Natural killer cell treated with Interleukin-12 subunit alpha and Interleukin-12 subunit beta and Interleukin-15 and Interleukin-18, amount 100 ng/mL, for 72 hours (primary cell): ENCODE data around the gene MTARC1. TPM values are rescaled to one million over a fixed set of nuclear protein-coding genes. Genes with fewer than 3 reads are reported as not detected.
A peak's percentile ranks its signal among the peaks of the same experiment; 100 is the strongest.

Experiments used
- ATAC-seq, 2 donors: fragments of 150-1000 bp; cut with Tn5 transposase in 1 of 2; sonication (Bioruptor Pico), chemical (Tn5 transposase) in 1 of 2; 2 replicates each; pipeline ENCODE4 v1.10.0; 2021
- DNase-seq: peaks from one replicate; pipeline ENCODE4 v3.0.0; 2022; ENCODE audit warnings: low spot score
- H3K27ac Mint-ChIP-seq, 2 donors: 1 replicate in 1 of 2; 2 replicates in 1 of 2; pipeline ENCODE4 v1.8.0; 2022; ENCODE audit warnings: mixed read lengths in 2 of 2, mild to moderate bottlenecking in 1 of 2, moderate library complexity in 1 of 2
- H3K27me3 Mint-ChIP-seq, 2 donors: 1 replicate in 1 of 2; 2 replicates in 1 of 2; pipeline ENCODE4 v1.8.0; 2022; ENCODE audit warnings: mixed read lengths in 2 of 2
- H3K36me3 Mint-ChIP-seq: one replicate; pipeline ENCODE4 v1.8.0; 2022; ENCODE audit warnings: mixed read lengths
- H3K4me1 Mint-ChIP-seq, 2 donors: 1 replicate in 1 of 2; 2 replicates in 1 of 2; pipeline ENCODE4 v1.8.0; 2022; ENCODE audit warnings: low read depth in 2 of 2, mixed read lengths in 2 of 2, mild to moderate bottlenecking in 1 of 2
- H3K4me3 Mint-ChIP-seq: one replicate; pipeline ENCODE4 v1.8.0; 2022; ENCODE audit warnings: mixed read lengths
- H3K9me3 Mint-ChIP-seq: 2 replicates; pipeline ENCODE4 v1.8.0; 2022; ENCODE audit warnings: mixed read lengths
- total RNA-seq, 2 donors: library from RNA; stranded (reverse); gene quantifications; one replicate each; pipeline ENCODE4 v1.2.3, GENCODE V29; 2022

The MTARC1 gene
- total RNA-seq, 2 donors from 2014 or later = 0.17 TPM; not detected in 1

DNA sequence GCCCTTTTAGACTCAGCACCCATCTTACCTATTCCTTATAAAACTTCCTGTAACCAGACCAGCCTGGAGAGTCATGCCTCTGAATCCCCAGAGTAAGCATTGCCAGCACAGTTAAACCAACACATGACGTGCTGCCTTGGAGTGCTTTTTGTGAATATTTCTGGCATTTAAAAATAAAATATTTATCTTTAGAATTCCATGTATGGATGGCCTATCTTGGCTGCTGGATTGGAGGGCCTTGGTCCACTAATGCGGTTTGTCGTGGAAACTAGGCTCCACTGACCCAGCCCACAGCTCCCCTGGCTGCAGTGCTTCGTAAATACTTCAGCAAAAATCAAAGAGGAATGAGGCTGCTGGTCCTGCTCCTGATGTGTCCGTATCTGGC is 17.5 kb downstream of the MTARC1 start:
- no peak for DNase-seq
- Mint-ChIP-seq H3K4me1 (no peaks in the 10 kb centered on the region), H3K27me3 (peaks cover 8 to 9% of the 10 kb centered on the region in 2 donors), H3K9me3 (no peaks in the 10 kb centered on the region), H3K4me3 (no peak overlapping the region), H3K27ac (no peak overlapping the region), H3K36me3 (no peaks in the 10 kb centered on the region)
- ATAC-seq = no peak

- ATAC-seq = no peak
- H3K36me3 Mint-ChIP-seq = no peaks in the 10 kb centered on the region
Observed at GRCh38 chr1:220806408-220806807, 19.7 kb downstream of the MTARC1 start.

GRCh38 chr1:220807726-220808125 is 21.0 kb downstream of the MTARC1 start:
- no peak for DNase-seq
- no peak overlapping the region for H3K4me3 Mint-ChIP-seq
- H3K27me3 Mint-ChIP-seq = peaks cover 16 to 19% of the 10 kb centered on the region in 2 donors
- H3K4me1 Mint-ChIP-seq = peaks cover 4 to 7% of the 10 kb centered on the region in 2 donors
- no peaks in the 10 kb centered on the region for H3K36me3 Mint-ChIP-seq
- no peak for ATAC-seq
- no peak overlapping the region for H3K27ac Mint-ChIP-seq
- no peaks in the 10 kb centered on the region for H3K9me3 Mint-ChIP-seq

More at GRCh38 chr1:220806408-220806807, 19.7 kb downstream of the MTARC1 start:
- no peak overlapping the region for H3K27ac Mint-ChIP-seq
- no peak for DNase-seq
- H3K27me3 Mint-ChIP-seq = peaks cover 8 to 9% of the 10 kb centered on the region in 2 donors
- H3K4me3 Mint-ChIP-seq = no peak overlapping the region
- no peaks in the 10 kb centered on the region for H3K9me3 Mint-ChIP-seq
- peaks cover 4% of the 10 kb centered on the region in 2 donors for H3K4me1 Mint-ChIP-seq

DNA sequence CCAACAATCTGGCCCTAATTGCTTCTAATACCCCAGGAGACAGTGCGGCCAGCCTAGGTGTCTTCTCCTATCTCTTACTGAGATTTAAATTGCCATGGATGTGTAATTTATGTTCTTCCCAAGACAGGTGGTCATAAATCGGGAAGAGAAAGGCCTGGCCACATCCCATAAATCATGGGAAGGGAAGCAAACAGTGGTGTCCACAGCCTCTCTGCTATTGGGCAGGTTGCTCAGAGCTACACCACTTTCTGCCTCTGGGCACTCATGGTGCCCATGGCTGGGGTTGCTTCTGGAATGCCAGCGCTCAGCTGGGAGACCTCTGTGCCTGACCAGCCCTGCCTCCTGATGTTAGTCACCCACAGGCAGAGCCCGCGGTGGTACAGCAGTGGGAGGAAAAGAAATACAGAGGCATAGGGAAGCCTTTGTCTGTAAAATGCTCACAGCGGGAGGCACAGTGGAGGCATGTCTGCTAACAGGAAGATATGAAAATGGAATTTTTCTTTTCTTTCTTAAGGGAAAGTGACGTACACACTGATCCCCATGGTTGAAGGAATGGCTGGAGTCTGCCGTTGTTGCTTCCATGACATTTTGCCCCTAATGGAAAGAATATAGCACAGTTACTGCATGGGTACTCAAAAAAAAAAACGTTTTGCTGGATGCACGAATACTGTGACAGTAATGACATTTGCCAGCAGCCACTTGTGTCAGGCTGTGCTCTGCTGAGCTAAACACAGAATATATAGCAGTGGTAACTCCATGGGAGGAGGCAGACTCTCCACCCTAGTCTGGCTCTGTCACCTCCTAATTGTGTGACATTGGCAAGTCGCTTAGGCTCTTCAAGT is 21.9 kb downstream of the MTARC1 start:
- Mint-ChIP-seq H3K27me3 (peaks cover 13 to 26% of the 10 kb centered on the region in 2 donors), H3K36me3 (no peaks in the 10 kb centered on the region), H3K9me3 (no peaks in the 10 kb centered on the region), H3K4me1 (peaks cover 4 to 7% of the 10 kb centered on the region in 2 donors), H3K27ac (no peak overlapping the region), H3K4me3 (no peak overlapping the region)
- DNase-seq (no peak), ATAC-seq (no peak)

- Mint-ChIP-seq H3K4me1 (peaks cover 4 to 7% of the 10 kb centered on the region in 2 donors), H3K36me3 (no peaks in the 10 kb centered on the region)
Observed at GRCh38 chr1:220809187-220809550, 22.5 kb downstream of the MTARC1 start.

DNA sequence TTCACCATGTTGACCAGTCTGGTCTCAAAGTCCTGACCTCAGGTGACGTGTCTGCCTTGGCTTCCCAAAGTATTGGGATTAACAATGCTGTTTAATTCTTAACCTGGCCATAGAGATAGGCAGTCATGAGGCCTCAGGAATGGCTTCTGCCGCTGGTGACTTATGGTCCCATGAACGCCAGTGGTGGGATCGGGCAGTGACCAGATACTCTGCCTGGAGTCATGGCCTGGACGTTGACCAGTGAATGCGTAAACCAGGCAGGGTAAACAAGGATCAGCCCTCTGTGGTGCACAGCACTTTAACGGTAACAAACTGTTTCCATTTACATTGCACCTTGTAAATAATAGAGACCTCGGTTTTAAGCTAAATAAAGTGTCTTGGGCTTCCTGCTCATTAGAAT is 23.0 kb downstream of the MTARC1 start:
- Mint-ChIP-seq H3K36me3 (no peaks in the 10 kb centered on the region), H3K4me1 (peaks cover 4 to 7% of the 10 kb centered on the region in 2 donors), H3K9me3 (no peaks in the 10 kb centered on the region), H3K27me3 (peaks cover 18 to 29% of the 10 kb centered on the region in 2 donors), H3K4me3 (no peak overlapping the region), H3K27ac (no peak overlapping the region)
- DNase-seq (no peak), ATAC-seq (no peak)

More at GRCh38 chr1:220809187-220809550, 22.5 kb downstream of the MTARC1 start:
- H3K27ac Mint-ChIP-seq = no peak overlapping the region
- DNase-seq (no peak), ATAC-seq (no peak)
- no peak overlapping the region for H3K4me3 Mint-ChIP-seq
- H3K27me3 Mint-ChIP-seq = peaks cover 15 to 26% of the 10 kb centered on the region in 2 donors
- H3K9me3 Mint-ChIP-seq = no peaks in the 10 kb centered on the region

DNA sequence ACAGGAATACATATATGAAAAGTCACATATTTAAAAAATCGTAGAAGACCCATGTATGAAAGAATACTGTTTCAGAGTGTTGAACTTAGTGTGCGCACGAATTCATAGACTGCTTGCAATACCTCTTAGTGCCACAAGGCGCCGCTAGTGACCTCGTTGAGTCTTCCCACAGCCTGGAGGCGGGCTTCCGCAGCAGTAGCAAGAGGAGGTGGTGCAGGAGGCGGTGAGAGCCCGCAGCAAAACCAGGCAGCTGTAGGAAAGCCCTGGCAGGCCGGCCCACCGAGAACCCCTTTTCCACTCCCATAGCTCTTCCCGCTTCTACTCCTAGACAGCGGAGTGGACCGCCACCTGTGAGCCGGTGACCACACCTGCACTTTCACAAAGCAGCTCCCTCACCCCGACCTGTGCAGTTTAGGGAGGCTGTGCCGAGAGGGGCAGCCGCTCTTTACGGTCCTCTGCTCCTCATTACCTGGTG is 23.5 kb downstream of the MTARC1 start:
- peak overlapping the region; percentile 18 for H3K4me3 Mint-ChIP-seq
- no peaks in the 10 kb centered on the region for H3K9me3 Mint-ChIP-seq
- H3K27ac Mint-ChIP-seq = no peak overlapping the region
- H3K36me3 Mint-ChIP-seq = no peaks in the 10 kb centered on the region
- H3K4me1 Mint-ChIP-seq = peaks cover 4 to 7% of the 10 kb centered on the region in 2 donors
- H3K27me3 Mint-ChIP-seq = peaks cover 16 to 33% of the 10 kb centered on the region in 2 donors
- peak; percentile 83 for DNase-seq
- ATAC-seq = peak; percentile 78 to 83

DNA sequence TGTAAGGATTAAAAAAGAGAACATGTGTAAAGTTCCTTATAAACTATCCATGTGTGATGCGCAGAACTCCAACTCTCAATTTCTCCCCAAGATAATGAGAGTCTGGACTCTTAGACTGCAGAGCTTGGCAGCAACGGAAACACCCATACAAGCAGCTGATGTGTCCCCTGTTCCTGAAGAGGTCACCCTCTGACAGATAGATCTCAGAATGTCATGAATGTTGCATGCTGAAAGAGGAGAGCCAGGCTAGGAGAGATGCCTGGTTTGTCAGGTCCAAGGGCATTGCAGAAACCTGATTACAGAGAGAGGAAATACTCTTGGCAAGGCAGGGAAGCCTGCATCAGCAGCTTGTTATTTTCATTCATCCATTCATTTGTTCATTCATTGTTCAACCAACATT is 24.2 kb downstream of the MTARC1 start:
- ATAC-seq (no peak), DNase-seq (no peak)
- Mint-ChIP-seq H3K4me3 (no peak overlapping the region), H3K36me3 (no peaks in the 10 kb centered on the region), H3K27me3 (peaks cover 16 to 33% of the 10 kb centered on the region in 2 donors), H3K4me1 (peaks cover 4 to 7% of the 10 kb centered on the region in 2 donors), H3K9me3 (no peaks in the 10 kb centered on the region), H3K27ac (no peak overlapping the region)

- Mint-ChIP-seq H3K27ac (no peak overlapping the region), H3K36me3 (no peaks in the 10 kb centered on the region), H3K4me3 (no peak overlapping the region), H3K9me3 (no peaks in the 10 kb centered on the region), H3K27me3 (peaks cover 16 to 33% of the 10 kb centered on the region in 2 donors), H3K4me1 (peaks cover 4 to 7% of the 10 kb centered on the region in 2 donors)
- DNase-seq = no peak
- ATAC-seq = no peak
Observed at GRCh38 chr1:220811695-220812094, 25.0 kb downstream of the MTARC1 start.

GRCh38 chr1:220812308-220812707 is 25.6 kb downstream of the MTARC1 start:
- H3K27ac Mint-ChIP-seq = no peak overlapping the region
- DNase-seq (no peak), ATAC-seq (no peak)
- peaks cover 4 to 7% of the 10 kb centered on the region in 2 donors for H3K4me1 Mint-ChIP-seq
- H3K9me3 Mint-ChIP-seq = no peaks in the 10 kb centered on the region
- H3K36me3 Mint-ChIP-seq = no peaks in the 10 kb centered on the region
- peaks cover 16 to 33% of the 10 kb centered on the region in 2 donors for H3K27me3 Mint-ChIP-seq
- H3K4me3 Mint-ChIP-seq = no peak overlapping the region

DNA sequence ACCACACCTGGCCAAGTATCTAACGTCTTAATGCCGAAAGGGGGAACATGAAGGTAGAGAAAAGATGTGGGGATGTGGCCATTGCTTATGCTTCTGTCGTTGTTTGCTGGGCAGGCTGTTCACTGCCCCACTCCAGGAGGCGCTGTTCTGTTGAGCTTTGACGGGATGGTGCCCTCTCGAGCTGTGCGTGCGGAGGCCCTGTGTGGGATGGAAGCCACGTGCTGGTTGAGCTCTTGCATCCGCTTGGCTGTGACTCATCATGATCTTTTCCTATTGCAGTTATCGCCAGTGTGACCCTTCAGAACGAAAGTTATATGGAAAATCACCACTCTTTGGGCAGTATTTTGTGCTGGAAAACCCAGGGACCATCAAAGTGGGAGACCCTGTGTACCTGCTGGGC is 26.3 kb downstream of the MTARC1 start:
- H3K27ac Mint-ChIP-seq = no peak overlapping the region
- H3K36me3 Mint-ChIP-seq = no peaks in the 10 kb centered on the region
- DNase-seq (no peak), ATAC-seq (no peak)
- no peaks in the 10 kb centered on the region for H3K9me3 Mint-ChIP-seq
- H3K4me3 Mint-ChIP-seq = no peak overlapping the region
- H3K4me1 Mint-ChIP-seq = peaks cover 4 to 11% of the 10 kb centered on the region in 2 donors
- peaks cover 16 to 33% of the 10 kb centered on the region in 2 donors for H3K27me3 Mint-ChIP-seq

GRCh38 chr1:220815409-220815808 is 28.7 kb downstream of the MTARC1 start:
- ATAC-seq (peak in 1 of 2 donors; percentile 48), DNase-seq (no peak)
- no peak overlapping the region for H3K27ac Mint-ChIP-seq
- no peaks in the 10 kb centered on the region for H3K36me3 Mint-ChIP-seq
- peaks cover 16 to 33% of the 10 kb centered on the region in 2 donors for H3K27me3 Mint-ChIP-seq
- H3K4me1 Mint-ChIP-seq = peaks cover 1 to 13% of the 10 kb centered on the region in 2 donors
- H3K9me3 Mint-ChIP-seq = no peaks in the 10 kb centered on the region
- H3K4me3 Mint-ChIP-seq = no peak overlapping the region

DNA sequence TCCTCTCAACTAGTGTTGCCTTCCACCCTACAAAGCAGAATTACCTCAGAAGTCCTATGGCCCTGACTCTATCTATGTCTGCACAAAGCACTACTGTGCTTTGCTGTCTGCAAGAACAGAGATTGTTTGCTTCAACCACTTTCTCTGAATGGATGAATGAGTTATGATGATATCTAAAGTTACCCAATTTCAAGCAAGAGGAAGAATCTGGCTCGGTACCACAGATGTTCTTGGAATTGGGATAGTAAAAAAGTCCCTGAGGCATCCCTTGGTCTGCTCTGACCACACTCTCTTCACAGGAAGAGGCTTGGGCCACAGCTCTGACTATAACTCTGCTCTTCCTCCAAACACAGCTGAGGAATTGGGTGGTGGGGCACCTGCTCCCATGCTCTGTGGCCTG is 31.2 kb downstream of the MTARC1 start:
- DNase-seq (no peak), ATAC-seq (peak; percentile 49 to 70)
- Mint-ChIP-seq H3K36me3 (no peaks in the 10 kb centered on the region), H3K4me1 (peaks cover 0 to 8% of the 10 kb centered on the region in 2 donors), H3K27me3 (peaks cover 9 to 21% of the 10 kb centered on the region in 2 donors), H3K4me3 (no peak overlapping the region), H3K27ac (no peak overlapping the region), H3K9me3 (no peaks in the 10 kb centered on the region)

DNA sequence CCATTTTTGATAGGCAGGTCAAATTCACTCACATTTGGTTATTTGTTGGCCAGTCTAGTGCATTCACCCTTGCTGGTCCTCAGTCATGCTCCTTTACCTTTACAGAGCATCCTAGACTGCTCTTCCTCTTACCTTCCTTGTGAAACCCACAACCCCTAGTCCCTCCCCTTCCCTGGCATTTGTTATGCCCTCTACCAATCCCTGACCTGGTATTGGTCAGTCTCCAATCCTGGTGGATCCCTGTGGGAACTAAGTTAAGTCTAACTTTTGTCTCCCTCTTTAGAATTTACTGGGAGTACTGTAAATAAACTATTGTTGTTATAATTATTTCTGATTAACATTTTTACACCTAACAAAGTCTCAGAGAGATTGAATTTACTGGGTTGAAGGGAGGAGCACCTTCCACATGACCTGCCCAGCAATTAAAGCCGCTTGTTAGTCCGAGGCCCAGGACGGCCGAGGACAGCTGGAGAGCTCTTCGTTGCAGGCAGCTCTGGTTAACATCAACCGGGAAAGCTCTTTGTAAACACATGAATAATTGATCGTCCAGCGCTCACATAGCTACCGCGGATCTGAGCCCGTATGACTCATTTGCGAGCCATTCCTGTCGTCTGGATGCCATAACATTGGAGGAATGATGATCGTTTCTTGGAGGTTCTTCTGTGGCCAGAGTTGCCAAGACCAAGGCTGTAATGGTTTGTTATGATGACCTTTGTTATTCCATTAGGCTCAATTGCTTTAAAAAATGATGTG is 31.9 kb downstream of the MTARC1 start:
- Mint-ChIP-seq H3K27me3 (peaks cover 10 to 21% of the 10 kb centered on the region in 2 donors), H3K27ac (no peak overlapping the region), H3K4me3 (no peak overlapping the region), H3K36me3 (no peaks in the 10 kb centered on the region), H3K9me3 (no peaks in the 10 kb centered on the region), H3K4me1 (peaks cover 0 to 8% of the 10 kb centered on the region in 2 donors)
- ATAC-seq = no peak
- DNase-seq = no peak
